ENCODE measurements around the gene CADPS2.

The CADPS2 gene

GRCh38 chr7:122790132-122790531, 96.1 kb downstream of the CADPS2 start:
- peaks cover 8 to 25% of the 10 kb centered on the region in 2 donors for H3K9me3 Mint-ChIP-seq
- no peak overlapping the region for H3K4me3 Mint-ChIP-seq
- DNase-seq (no peak), ATAC-seq (replicated peaks) (no peak)
- no peaks in the 10 kb centered on the region for H3K36me3 Mint-ChIP-seq (ENCODE audit: insufficient read depth)
- no peaks in the 10 kb centered on the region for H3K27me3 Mint-ChIP-seq
- H3K27ac Mint-ChIP-seq, result no peak overlapping the region
- H3K4me1 Mint-ChIP-seq (ENCODE audit: low read depth in 2 of 2), result no peaks in the 10 kb centered on the region

DNA sequence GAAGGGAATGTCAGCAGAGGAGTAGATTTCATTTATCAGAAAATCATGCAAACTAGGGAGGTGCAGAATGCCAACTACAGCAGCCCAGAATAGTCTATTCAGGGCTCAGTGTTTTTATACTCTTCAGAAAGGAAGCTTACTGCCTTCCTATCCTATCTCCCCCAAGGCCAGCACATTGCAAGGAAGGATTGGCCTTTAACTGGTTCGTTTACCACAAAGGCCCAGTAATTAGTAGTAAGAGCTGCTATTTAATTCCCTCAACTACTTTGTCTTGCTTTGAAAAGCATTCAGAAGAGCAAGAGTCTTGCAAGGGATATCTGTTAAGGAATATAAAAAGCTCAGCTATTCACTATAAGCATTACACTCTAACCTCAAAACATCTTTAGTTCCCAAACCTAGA, 97.1 kb downstream of the CADPS2 start:
- no peak for ATAC-seq (replicated peaks)
- H3K4me1 Mint-ChIP-seq (ENCODE audit: low read depth in 2 of 2), result no peaks in the 10 kb centered on the region
- H3K36me3 Mint-ChIP-seq (ENCODE audit: insufficient read depth), result no peaks in the 10 kb centered on the region
- H3K27me3 Mint-ChIP-seq, result no peaks in the 10 kb centered on the region
- DNase-seq, result no peak
- peaks cover 8 to 16% of the 10 kb centered on the region in 2 donors for H3K9me3 Mint-ChIP-seq
- H3K27ac Mint-ChIP-seq, result no peak overlapping the region
- H3K4me3 Mint-ChIP-seq, result no peak overlapping the region

DNA sequence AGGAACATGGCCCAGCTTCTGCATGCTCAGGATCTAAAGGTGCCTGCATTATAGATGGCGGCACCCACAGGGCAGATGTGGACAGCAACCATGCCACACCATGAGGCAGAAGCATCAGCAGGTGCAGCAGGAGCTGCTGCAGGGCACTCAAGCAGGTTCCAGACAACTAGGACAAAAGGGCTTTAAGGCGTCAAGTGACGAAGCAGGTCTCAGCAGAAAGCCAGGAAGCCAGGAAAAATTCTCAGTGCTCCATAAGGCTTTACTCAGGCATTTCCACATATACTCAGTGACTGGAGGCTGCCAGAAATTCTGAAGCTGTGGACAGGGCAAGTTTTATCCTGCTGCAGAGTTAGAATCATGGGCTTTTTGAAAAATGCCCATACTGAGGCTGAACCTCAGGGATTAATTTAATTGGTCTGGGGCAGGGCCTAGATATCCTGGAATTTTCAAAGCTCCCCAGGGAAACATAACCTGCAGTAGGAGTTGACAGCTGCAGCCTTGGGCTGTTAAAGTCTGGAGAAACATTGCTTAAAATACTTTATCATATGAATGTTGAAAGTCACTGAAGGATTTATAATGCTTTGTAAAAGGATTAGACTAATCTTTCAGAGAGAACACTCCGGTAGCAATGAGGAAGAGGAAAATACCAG, 115.4 kb downstream of the CADPS2 start:
- Mint-ChIP-seq H3K9me3 (peaks cover 8 to 20% of the 10 kb centered on the region in 2 donors), H3K4me1 (ENCODE audit: low read depth in 2 of 2) (no peaks in the 10 kb centered on the region), H3K4me3 (no peak overlapping the region), H3K27me3 (no peaks in the 10 kb centered on the region), H3K36me3 (ENCODE audit: insufficient read depth) (no peaks in the 10 kb centered on the region), H3K27ac (no peak overlapping the region)
- DNase-seq, result no peak
- no peak for ATAC-seq (replicated peaks)

DNA sequence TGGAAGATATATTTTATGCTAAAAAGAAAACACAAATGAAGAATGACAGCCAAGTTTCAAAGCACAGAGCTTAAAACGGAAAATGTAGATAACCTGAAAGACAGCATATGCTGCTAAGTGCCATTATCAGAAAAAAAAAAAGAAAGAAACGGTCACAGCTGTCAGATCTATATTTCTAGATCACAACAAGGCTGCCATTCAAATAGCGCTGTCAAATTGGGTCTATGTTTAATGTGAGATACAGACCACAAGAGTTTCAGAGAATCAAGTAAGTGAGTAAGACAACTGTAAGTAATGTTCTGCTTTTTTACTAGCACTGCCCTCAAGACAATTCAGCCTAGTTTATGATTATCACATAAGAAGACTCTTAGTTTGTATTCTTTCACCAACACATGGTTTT, 117.4 kb downstream of the CADPS2 start:
- Mint-ChIP-seq H3K36me3 (ENCODE audit: insufficient read depth) (no peaks in the 10 kb centered on the region), H3K27me3 (no peaks in the 10 kb centered on the region), H3K4me3 (no peak overlapping the region), H3K9me3 (peaks cover 13 to 24% of the 10 kb centered on the region in 2 donors), H3K4me1 (ENCODE audit: low read depth in 2 of 2) (no peaks in the 10 kb centered on the region), H3K27ac (no peak overlapping the region)
- ATAC-seq (replicated peaks) (no peak), DNase-seq (no peak)

DNA sequence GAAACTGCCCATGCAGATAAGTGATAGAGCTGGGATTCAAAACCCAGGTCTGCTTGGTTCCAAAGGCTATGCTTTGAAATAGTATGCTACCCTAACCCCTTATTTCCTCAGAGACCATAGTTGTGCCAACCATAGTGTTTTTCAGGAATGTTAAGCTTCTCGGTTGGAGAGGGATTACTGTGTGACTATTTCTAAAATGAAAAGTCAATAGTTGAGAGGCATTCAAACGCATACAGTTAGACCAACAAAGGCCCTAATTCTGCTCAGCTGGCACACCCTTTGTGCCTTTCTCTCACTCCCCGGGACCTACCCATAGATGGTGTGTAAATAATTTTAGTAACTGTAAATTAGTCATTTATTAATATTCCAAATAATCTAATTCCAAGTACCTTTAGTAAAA, 118.9 kb downstream of the CADPS2 start:
- H3K36me3 Mint-ChIP-seq (ENCODE audit: insufficient read depth), result no peaks in the 10 kb centered on the region
- H3K27me3 Mint-ChIP-seq, result no peaks in the 10 kb centered on the region
- no peak overlapping the region for H3K27ac Mint-ChIP-seq
- peaks cover 15 to 29% of the 10 kb centered on the region in 2 donors for H3K9me3 Mint-ChIP-seq
- no peak for DNase-seq
- no peak for ATAC-seq (replicated peaks)
- no peak overlapping the region for H3K4me3 Mint-ChIP-seq
- H3K4me1 Mint-ChIP-seq (ENCODE audit: low read depth in 2 of 2), result no peaks in the 10 kb centered on the region

DNA sequence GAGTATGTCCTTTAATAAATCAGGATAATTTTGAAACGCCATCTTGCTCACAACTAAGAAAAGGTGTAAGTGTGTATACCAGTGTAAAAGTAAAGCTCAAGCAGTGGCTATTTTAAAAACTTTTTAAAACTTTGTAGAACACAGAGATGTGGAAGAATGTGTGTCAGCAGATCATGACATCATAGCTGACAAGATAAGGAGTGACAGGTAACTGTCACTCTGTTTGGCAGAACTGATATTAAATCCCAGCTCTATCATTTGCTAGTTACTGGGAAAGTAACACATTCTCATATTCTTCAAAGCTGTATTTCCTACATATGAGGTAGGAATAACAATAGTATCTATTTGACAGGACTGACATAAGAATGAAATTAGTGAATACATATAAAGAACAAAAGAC, 119.7 kb downstream of the CADPS2 start:
- peaks cover 14 to 34% of the 10 kb centered on the region in 2 donors for H3K9me3 Mint-ChIP-seq
- H3K27ac Mint-ChIP-seq, result no peak overlapping the region
- no peak for ATAC-seq (replicated peaks)
- DNase-seq, result no peak
- no peaks in the 10 kb centered on the region for H3K27me3 Mint-ChIP-seq
- H3K36me3 Mint-ChIP-seq (ENCODE audit: insufficient read depth), result no peaks in the 10 kb centered on the region
- no peak overlapping the region for H3K4me3 Mint-ChIP-seq
- no peaks in the 10 kb centered on the region for H3K4me1 Mint-ChIP-seq (ENCODE audit: low read depth in 2 of 2)

GRCh38 chr7:122764902-122765301, 121.4 kb downstream of the CADPS2 start:
- peaks cover 10 to 32% of the 10 kb centered on the region in 2 donors for H3K9me3 Mint-ChIP-seq
- no peak overlapping the region for H3K4me3 Mint-ChIP-seq
- H3K4me1 Mint-ChIP-seq (ENCODE audit: low read depth in 2 of 2), result no peaks in the 10 kb centered on the region
- H3K27ac Mint-ChIP-seq, result no peak overlapping the region
- H3K36me3 Mint-ChIP-seq (ENCODE audit: insufficient read depth), result no peaks in the 10 kb centered on the region
- DNase-seq, result no peak
- no peaks in the 10 kb centered on the region for H3K27me3 Mint-ChIP-seq
- no peak for ATAC-seq (replicated peaks)

DNA sequence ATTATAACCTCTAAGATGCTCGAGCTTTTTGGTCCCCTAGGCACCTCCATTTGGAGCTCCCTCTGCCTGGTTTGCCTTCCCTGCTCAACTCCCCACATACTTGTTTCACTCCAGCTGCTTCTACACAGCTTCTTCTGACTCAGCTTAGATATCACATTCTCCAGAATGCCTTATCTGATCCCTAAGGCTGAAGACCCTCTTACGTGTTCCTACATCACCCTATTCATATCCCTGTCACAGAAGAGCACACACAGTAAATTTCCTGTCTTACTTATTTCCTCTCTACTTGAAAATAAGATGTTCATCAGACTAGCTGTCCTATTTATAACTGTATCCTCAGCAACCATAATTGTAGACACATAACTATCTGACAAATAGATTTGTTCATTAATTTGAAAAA, 122.2 kb downstream of the CADPS2 start:
- H3K9me3 Mint-ChIP-seq, result peaks cover 10 to 26% of the 10 kb centered on the region in 2 donors
- no peaks in the 10 kb centered on the region for H3K27me3 Mint-ChIP-seq
- ATAC-seq (replicated peaks) (no peak), DNase-seq (no peak)
- no peak overlapping the region for H3K27ac Mint-ChIP-seq
- no peak overlapping the region for H3K4me3 Mint-ChIP-seq
- H3K36me3 Mint-ChIP-seq (ENCODE audit: insufficient read depth), result no peaks in the 10 kb centered on the region
- H3K4me1 Mint-ChIP-seq (ENCODE audit: low read depth in 2 of 2), result no peaks in the 10 kb centered on the region

DNA sequence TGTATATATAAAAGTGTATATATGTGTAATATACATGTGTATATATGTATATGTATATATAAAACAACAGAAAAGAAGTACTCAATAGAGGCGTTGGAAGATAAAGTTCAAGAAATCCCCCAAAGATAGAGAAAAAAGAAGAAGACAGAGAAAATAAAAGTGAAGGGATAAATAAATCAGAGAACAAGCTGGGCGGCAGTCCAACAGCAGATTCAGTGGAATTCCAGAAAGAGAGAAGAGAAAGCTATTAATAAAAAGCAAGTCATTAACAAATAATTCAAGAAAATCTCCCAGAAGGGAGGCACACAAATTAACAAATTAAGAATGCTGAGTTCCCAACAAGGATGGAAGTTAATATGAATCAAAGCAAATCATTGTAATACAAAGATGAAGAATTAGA, 124.2 kb downstream of the CADPS2 start:
- Mint-ChIP-seq H3K9me3 (peaks cover 10 to 22% of the 10 kb centered on the region in 2 donors), H3K36me3 (ENCODE audit: insufficient read depth) (no peaks in the 10 kb centered on the region), H3K27me3 (no peaks in the 10 kb centered on the region), H3K4me1 (ENCODE audit: low read depth in 2 of 2) (no peaks in the 10 kb centered on the region), H3K4me3 (no peak overlapping the region), H3K27ac (no peak overlapping the region)
- ATAC-seq (replicated peaks) (no peak), DNase-seq (no peak)

DNA sequence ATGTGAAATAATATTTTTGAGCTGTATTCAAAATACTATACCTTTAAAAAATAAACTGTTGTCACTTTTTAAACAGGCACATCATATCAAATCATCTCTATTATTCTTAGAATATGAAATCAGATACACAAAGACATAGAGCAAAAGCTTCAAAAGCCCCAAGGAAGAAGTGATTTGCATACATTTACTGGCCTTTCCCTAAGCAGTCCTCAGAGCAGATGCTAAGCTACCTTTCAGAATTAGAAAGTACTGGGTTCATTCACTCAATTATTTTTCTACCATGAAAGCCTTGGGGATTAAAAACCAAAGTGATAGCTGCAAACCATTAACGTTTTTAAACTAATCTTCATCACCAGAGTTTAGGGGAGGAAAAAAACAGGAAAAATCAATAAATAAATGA, 127.8 kb downstream of the CADPS2 start:
- H3K9me3 Mint-ChIP-seq, result peaks cover 4 to 11% of the 10 kb centered on the region in 2 donors
- no peaks in the 10 kb centered on the region for H3K36me3 Mint-ChIP-seq (ENCODE audit: insufficient read depth)
- no peak overlapping the region for H3K27ac Mint-ChIP-seq
- no peaks in the 10 kb centered on the region for H3K27me3 Mint-ChIP-seq
- ATAC-seq (replicated peaks) (no peak), DNase-seq (no peak)
- no peaks in the 10 kb centered on the region for H3K4me1 Mint-ChIP-seq (ENCODE audit: low read depth in 2 of 2)
- H3K4me3 Mint-ChIP-seq, result no peak overlapping the region

- H3K4me1 Mint-ChIP-seq (ENCODE audit: low read depth in 2 of 2), result no peaks in the 10 kb centered on the region
- no peak for DNase-seq
- no peak for ATAC-seq (replicated peaks)
- H3K4me3 Mint-ChIP-seq, result no peak overlapping the region
- H3K36me3 Mint-ChIP-seq (ENCODE audit: insufficient read depth), result no peaks in the 10 kb centered on the region
- H3K27me3 Mint-ChIP-seq, result no peaks in the 10 kb centered on the region
- H3K9me3 Mint-ChIP-seq, result peaks cover 0 to 2% of the 10 kb centered on the region in 2 donors
- H3K27ac Mint-ChIP-seq, result no peak overlapping the region
These were observed 129.4 kb downstream of the CADPS2 start for GRCh38 chr7:122756860-122757259.

DNA sequence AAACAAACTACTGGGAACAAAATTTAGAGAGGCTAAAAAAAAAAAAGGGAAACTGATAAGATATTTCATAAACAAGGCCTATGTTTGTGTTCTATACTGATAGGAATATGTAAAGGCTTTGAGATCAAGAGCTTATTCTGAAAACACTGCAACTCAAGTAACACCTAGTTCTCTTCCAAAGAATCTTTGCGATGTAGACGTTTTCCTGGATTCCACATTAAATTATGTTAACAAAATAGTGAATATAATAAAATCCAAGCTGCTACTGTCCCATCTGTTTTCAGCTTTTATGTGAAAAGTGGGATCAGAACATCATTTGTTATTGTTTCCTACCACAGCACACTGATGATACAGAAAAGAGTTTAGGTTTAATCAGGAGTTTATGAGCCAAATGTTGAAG, 130.6 kb downstream of the CADPS2 start:
- no peaks in the 10 kb centered on the region for H3K9me3 Mint-ChIP-seq
- no peak for DNase-seq
- no peaks in the 10 kb centered on the region for H3K36me3 Mint-ChIP-seq (ENCODE audit: insufficient read depth)
- no peak overlapping the region for H3K27ac Mint-ChIP-seq
- ATAC-seq (replicated peaks), result no peak
- H3K27me3 Mint-ChIP-seq, result no peaks in the 10 kb centered on the region
- H3K4me1 Mint-ChIP-seq (ENCODE audit: low read depth in 2 of 2), result no peaks in the 10 kb centered on the region
- H3K4me3 Mint-ChIP-seq, result no peak overlapping the region

- Mint-ChIP-seq H3K36me3 (ENCODE audit: insufficient read depth) (no peaks in the 10 kb centered on the region), H3K27me3 (no peaks in the 10 kb centered on the region), H3K4me3 (no peak overlapping the region), H3K4me1 (ENCODE audit: low read depth in 2 of 2) (no peaks in the 10 kb centered on the region), H3K27ac (no peak overlapping the region), H3K9me3 (peaks cover 0 to 3% of the 10 kb centered on the region in 2 donors)
- ATAC-seq (replicated peaks) (no peak), DNase-seq (no peak)
These were observed 133.7 kb downstream of the CADPS2 start for GRCh38 chr7:122752583-122752982.

DNA sequence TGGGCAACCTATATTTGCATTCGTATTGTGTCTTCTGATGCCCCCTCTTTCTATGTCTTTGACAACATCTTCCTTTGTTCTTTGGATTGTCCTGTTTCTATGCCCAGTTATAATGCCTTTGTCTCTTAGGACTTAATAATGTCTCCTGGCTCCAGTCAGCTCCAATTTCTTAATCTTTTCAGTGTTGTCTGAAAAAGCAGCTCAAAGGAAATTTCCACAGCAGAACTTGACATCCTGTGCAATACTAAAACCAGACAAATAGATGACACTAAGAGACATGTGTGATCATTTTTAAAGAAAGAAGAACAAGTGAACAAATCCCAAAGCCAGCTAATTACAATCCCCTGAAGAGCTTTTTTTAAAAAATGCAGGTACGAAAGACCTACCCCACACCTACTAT, 135.9 kb downstream of the CADPS2 start:
- H3K4me1 Mint-ChIP-seq (ENCODE audit: low read depth in 2 of 2), result no peaks in the 10 kb centered on the region
- no peak overlapping the region for H3K4me3 Mint-ChIP-seq
- no peaks in the 10 kb centered on the region for H3K27me3 Mint-ChIP-seq
- DNase-seq (no peak), ATAC-seq (replicated peaks) (no peak)
- H3K9me3 Mint-ChIP-seq, result peaks cover 0 to 6% of the 10 kb centered on the region in 2 donors
- H3K27ac Mint-ChIP-seq, result no peak overlapping the region
- H3K36me3 Mint-ChIP-seq (ENCODE audit: insufficient read depth), result no peaks in the 10 kb centered on the region

DNA sequence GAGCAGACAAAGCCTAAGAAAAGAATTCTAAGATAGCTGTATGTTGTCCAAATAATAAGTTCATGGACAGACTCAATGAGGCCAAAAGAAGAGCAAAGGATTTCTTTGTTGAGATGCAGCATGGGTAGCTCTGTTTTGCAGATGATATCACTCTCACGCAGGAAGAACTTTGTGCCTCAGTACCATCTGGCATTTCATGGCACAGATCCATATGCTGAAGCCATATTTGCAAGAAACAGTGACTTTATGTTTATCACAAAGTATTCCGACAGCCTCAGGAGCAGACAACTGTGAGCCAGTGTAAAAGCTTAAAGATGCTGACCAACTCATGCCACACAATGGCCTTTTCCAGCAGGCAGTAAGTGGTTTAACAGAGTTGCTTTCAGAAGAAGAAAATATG, 138.1 kb downstream of the CADPS2 start:
- Mint-ChIP-seq H3K36me3 (ENCODE audit: insufficient read depth) (no peaks in the 10 kb centered on the region), H3K9me3 (peaks cover 0 to 6% of the 10 kb centered on the region in 2 donors), H3K4me3 (no peak overlapping the region), H3K4me1 (ENCODE audit: low read depth in 2 of 2) (no peaks in the 10 kb centered on the region), H3K27ac (no peak overlapping the region), H3K27me3 (no peaks in the 10 kb centered on the region)
- DNase-seq, result no peak
- no peak for ATAC-seq (replicated peaks)
